HL-60 (cell line): ENCODE results near the gene IL4I1.

ENCODE experiments used
- GABPA ChIP-seq: IDR thresholded peaks from 2 replicates; pipeline ENCODE4 v1.6.1; 2012; ENCODE audit warnings: low read depth
- POLR2AphosphoS5 ChIP-seq: IDR thresholded peaks from 2 replicates; pipeline ENCODE4 v1.6.1; 2012; ENCODE audit warnings: low read depth
- SPI1 ChIP-seq: IDR thresholded peaks from 2 replicates; pipeline ENCODE4 v1.6.1; 2012; ENCODE audit warnings: low read depth, mild to moderate bottlenecking, borderline replicate concordance
- TF ChIP-seq, protein P1 (sequence below): IDR thresholded peaks from one replicate; pipeline ENCODE4 v1.5.1; 2011; ENCODE audit warnings: low read length, control low read depth, inconsistent platforms; ENCODE audit not compliant: insufficient read depth
- TF ChIP-seq, protein P2 (sequence below): IDR thresholded peaks from 2 replicates; pipeline ENCODE4 v1.6.1; 2012; ENCODE audit warnings: low read depth; ENCODE audit not compliant: insufficient replicate concordance

DNA sequence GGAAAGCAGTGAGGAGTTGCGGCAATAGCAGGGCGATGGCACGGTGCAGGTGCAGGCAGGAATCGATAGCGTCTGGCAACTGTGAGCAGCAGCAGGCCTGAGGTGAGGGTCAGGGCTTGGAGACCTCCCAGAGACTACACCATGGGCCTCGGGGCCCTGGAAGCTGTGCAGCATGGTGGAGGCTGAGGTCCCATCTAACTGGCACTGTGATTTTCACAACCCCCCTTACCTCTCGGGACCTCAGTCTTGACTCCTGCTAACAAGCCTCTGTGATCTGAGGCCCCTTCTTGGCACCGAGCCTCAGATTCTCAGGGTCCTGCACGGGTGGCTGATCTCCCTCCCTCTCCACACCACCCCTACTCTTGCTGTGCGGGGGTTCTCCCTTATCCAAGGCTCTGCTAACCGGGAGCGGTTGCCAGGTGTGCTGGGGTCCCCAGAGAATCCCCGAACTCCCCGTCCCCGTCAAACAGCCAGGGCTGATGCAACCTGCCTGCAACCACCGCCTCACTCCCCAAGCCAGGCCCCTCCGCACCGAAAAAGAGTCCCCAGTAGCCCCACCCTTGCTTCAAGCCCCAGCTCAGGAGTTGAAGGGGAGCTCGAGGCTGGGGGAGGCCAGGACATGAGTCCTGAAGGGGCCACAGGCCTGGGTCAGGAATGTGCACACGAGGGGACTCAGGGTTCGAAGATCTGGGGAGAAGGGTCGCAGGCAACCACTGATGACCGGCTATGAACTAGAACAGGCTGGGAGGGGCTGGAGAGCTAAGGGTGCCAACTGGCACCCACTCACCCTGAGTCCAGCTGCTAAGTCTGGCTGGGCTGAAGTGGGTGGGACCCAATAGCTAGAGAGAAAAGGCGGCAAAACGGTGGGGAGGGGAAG, 27.6 kb upstream of the IL4I1 start:
- TF ChIP-seq, protein P1, sequence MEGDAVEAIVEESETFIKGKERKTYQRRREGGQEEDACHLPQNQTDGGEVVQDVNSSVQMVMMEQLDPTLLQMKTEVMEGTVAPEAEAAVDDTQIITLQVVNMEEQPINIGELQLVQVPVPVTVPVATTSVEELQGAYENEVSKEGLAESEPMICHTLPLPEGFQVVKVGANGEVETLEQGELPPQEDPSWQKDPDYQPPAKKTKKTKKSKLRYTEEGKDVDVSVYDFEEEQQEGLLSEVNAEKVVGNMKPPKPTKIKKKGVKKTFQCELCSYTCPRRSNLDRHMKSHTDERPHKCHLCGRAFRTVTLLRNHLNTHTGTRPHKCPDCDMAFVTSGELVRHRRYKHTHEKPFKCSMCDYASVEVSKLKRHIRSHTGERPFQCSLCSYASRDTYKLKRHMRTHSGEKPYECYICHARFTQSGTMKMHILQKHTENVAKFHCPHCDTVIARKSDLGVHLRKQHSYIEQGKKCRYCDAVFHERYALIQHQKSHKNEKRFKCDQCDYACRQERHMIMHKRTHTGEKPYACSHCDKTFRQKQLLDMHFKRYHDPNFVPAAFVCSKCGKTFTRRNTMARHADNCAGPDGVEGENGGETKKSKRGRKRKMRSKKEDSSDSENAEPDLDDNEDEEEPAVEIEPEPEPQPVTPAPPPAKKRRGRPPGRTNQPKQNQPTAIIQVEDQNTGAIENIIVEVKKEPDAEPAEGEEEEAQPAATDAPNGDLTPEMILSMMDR, result no peak
- TF ChIP-seq POLR2AphosphoS5 (peak; percentile 57; the same call in 1 of the 2 replicates), SPI1 (no peak), GABPA (no peak)
- TF ChIP-seq, protein P2, sequence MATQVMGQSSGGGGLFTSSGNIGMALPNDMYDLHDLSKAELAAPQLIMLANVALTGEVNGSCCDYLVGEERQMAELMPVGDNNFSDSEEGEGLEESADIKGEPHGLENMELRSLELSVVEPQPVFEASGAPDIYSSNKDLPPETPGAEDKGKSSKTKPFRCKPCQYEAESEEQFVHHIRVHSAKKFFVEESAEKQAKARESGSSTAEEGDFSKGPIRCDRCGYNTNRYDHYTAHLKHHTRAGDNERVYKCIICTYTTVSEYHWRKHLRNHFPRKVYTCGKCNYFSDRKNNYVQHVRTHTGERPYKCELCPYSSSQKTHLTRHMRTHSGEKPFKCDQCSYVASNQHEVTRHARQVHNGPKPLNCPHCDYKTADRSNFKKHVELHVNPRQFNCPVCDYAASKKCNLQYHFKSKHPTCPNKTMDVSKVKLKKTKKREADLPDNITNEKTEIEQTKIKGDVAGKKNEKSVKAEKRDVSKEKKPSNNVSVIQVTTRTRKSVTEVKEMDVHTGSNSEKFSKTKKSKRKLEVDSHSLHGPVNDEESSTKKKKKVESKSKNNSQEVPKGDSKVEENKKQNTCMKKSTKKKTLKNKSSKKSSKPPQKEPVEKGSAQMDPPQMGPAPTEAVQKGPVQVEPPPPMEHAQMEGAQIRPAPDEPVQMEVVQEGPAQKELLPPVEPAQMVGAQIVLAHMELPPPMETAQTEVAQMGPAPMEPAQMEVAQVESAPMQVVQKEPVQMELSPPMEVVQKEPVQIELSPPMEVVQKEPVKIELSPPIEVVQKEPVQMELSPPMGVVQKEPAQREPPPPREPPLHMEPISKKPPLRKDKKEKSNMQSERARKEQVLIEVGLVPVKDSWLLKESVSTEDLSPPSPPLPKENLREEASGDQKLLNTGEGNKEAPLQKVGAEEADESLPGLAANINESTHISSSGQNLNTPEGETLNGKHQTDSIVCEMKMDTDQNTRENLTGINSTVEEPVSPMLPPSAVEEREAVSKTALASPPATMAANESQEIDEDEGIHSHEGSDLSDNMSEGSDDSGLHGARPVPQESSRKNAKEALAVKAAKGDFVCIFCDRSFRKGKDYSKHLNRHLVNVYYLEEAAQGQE, result no peak
